HepG2 (cell line): ENCODE data around the gene DAAM1. TPM values are rescaled to one million over a fixed set of nuclear protein-coding genes. Genes with fewer than 3 reads are reported as not detected.

Experiments
- DNMT1 ChIP-seq: sonication (generic); formaldehyde crosslinking; IDR thresholded peaks from 2 replicates; pipeline ENCODE4 v1.5.1; 2020; ENCODE audit warnings: mild to moderate bottlenecking, missing genetic modification reagents
- DR1 ChIP-seq: sonication (generic); formaldehyde crosslinking; IDR thresholded peaks from 2 replicates; pipeline ENCODE4 v1.8.0; 2021; ENCODE audit warnings: mild to moderate bottlenecking, missing genetic modification reagents, inconsistent platforms
- ELF1 ChIP-seq: sonication (generic); formaldehyde crosslinking; IDR thresholded peaks from 2 replicates; pipeline ENCODE4 v1.4.0; 2020; ENCODE audit warnings: missing genetic modification reagents
- IRF2 ChIP-seq: IDR thresholded peaks from 2 replicates; pipeline ENCODE4 v1.6.1; 2018; ENCODE audit warnings: missing genetic modification reagents, missing compliant biosample characterization
- KLF13 ChIP-seq: sonication (generic); formaldehyde crosslinking; IDR thresholded peaks from 2 replicates; pipeline ENCODE4 v1.4.0; 2020; ENCODE audit warnings: mild to moderate bottlenecking, missing genetic modification reagents
- NBN ChIP-seq: fragments of 450-650 bp; conservative IDR thresholded peaks from 2 replicates; pipeline ENCODE4 v1.6.1; 2017
- PBX3 ChIP-seq: sonication (generic); formaldehyde crosslinking; IDR thresholded peaks from 2 replicates; pipeline ENCODE4 v1.8.1; 2023; ENCODE audit warnings: missing genetic modification reagents, inconsistent platforms, borderline replicate concordance
- POGZ ChIP-seq: sonication (generic); formaldehyde crosslinking; IDR thresholded peaks from 2 replicates; pipeline ENCODE4 v1.4.0; 2020; ENCODE audit warnings: mild to moderate bottlenecking, missing genetic modification reagents
- PPARG ChIP-seq: conservative IDR thresholded peaks from 2 replicates; pipeline ENCODE4 v1.6.1; 2016; ENCODE audit warnings: missing biosample characterization, missing genetic modification reagents
- SETDB1 ChIP-seq: sonication (generic); formaldehyde crosslinking; IDR thresholded peaks from 2 replicates; pipeline ENCODE4 v1.5.1; 2020; ENCODE audit warnings: missing genetic modification reagents, mild to moderate bottlenecking, borderline replicate concordance
- SOX5 ChIP-seq: IDR thresholded peaks from 2 replicates; pipeline ENCODE4 v1.6.1; 2016; ENCODE audit warnings: borderline replicate concordance
- TOE1 ChIP-seq: sonication (generic); formaldehyde crosslinking; IDR thresholded peaks from 2 replicates; pipeline ENCODE4 v1.4.0; 2020; ENCODE audit warnings: mild to moderate bottlenecking, missing genetic modification reagents
- ZNF234 ChIP-seq: sonication (generic); formaldehyde crosslinking; conservative IDR thresholded peaks from 2 replicates; pipeline ENCODE4 v1.5.1; 2020; ENCODE audit warnings: mild to moderate bottlenecking, missing genetic modification reagents
- ZNF329 ChIP-seq: sonication (generic); formaldehyde crosslinking; IDR thresholded peaks from 2 replicates; pipeline ENCODE4 v1.9.0; 2021; ENCODE audit warnings: low read depth, mild to moderate bottlenecking, missing genetic modification reagents
- ZNF335 ChIP-seq: sonication (generic); formaldehyde crosslinking; IDR thresholded peaks from 2 replicates; pipeline ENCODE4 v1.4.0; 2020; ENCODE audit warnings: missing genetic modification reagents
- ZNF484 ChIP-seq: sonication (generic); formaldehyde crosslinking; IDR thresholded peaks from 2 replicates; pipeline ENCODE4 v1.5.1; 2020; ENCODE audit warnings: mild to moderate bottlenecking, low read depth, missing genetic modification reagents, borderline replicate concordance
- ZNF543 ChIP-seq: sonication (generic); formaldehyde crosslinking; IDR thresholded peaks from 2 replicates; pipeline ENCODE4 v1.4.0; 2020; ENCODE audit warnings: mild to moderate bottlenecking, missing genetic modification reagents
- ZNF646 ChIP-seq: sonication (generic); formaldehyde crosslinking; IDR thresholded peaks from 2 replicates; pipeline ENCODE4 v1.9.0; 2021; ENCODE audit warnings: mild to moderate bottlenecking, missing genetic modification reagents
- ZNF713 ChIP-seq: sonication (generic); formaldehyde crosslinking; IDR thresholded peaks from 2 replicates; pipeline ENCODE4 v1.4.0; 2020; ENCODE audit warnings: mild to moderate bottlenecking, missing genetic modification reagents
- ZNF777 ChIP-seq: sonication (generic); formaldehyde crosslinking; IDR thresholded peaks from 2 replicates; pipeline ENCODE4 v1.4.0; 2020; ENCODE audit warnings: missing genetic modification reagents
- polyA plus RNA-seq, 8 experiments: library from polyadenylated mRNA; depleted of rRNA in 3 of 8; stranded (reverse) in 7 of 8; unstranded in 1 of 8; fragments of >200 nt; fragmentation: Illumina TruSeq in 4 of 8; extraction: Trizol in 4 of 8; gene quantifications; 2 replicates each; pipeline versions ENCODE4 v1.2.1 to v1.2.3, GENCODE V29; 2011 to 2016; ENCODE audit warnings: low read depth in 4 of 8, missing spikeins in 1 of 8, mixed read lengths in 1 of 8; ENCODE audit not compliant: insufficient read depth in 1 of 8
- total RNA-seq, 5 experiments: library from RNA; depleted of rRNA; stranded (reverse); fragments of >200 nt; fragmentation: Illumina TruSeq; extraction: Trizol; gene quantifications; 2 replicates each; pipeline ENCODE4 v1.2.3, GENCODE V29; 2016; ENCODE audit warnings: low read depth in 1 of 5
- TF ChIP-seq, protein P1 (sequence below): sonication (generic); formaldehyde crosslinking; IDR thresholded peaks from 2 replicates; pipeline ENCODE4 v1.8.1; 2023; ENCODE audit warnings: mild to moderate bottlenecking, inconsistent platforms, moderate library complexity, missing genetic modification reagents, borderline replicate concordance
- TF ChIP-seq, protein P2 (sequence below): sonication (generic); IDR thresholded peaks from 2 replicates; pipeline ENCODE4 v1.6.1; 2016; ENCODE audit warnings: low read depth, borderline replicate concordance

DAAM1 gene
- total and polyA plus RNA-seq, 2 of the 13 experiments (the other 11 are each of a cell fraction or from before 2014, with no cell fraction given), result 10.9 to 24.5 TPM

GRCh38 chr14:59262717-59263454, 74.4 kb downstream of the DAAM1 start (continued):
- TF ChIP-seq DNMT1, result no peak
- TF ChIP-seq ZNF777 (CRISPR knock-in tag), result no peak
- no peak for TF ChIP-seq ZNF484 (CRISPR knock-in tag)
- TF ChIP-seq ZNF646 (CRISPR knock-in tag), result no peak
- no peak for TF ChIP-seq ZNF335 (CRISPR knock-in tag)
- TF ChIP-seq ZNF543 (CRISPR knock-in tag), result no peak
- TF ChIP-seq PBX3 (CRISPR knock-in tag), result no peak
- TF ChIP-seq DR1 (CRISPR knock-in tag), result no peak
- no peak for TF ChIP-seq ZNF329
- TF ChIP-seq, protein P1, sequence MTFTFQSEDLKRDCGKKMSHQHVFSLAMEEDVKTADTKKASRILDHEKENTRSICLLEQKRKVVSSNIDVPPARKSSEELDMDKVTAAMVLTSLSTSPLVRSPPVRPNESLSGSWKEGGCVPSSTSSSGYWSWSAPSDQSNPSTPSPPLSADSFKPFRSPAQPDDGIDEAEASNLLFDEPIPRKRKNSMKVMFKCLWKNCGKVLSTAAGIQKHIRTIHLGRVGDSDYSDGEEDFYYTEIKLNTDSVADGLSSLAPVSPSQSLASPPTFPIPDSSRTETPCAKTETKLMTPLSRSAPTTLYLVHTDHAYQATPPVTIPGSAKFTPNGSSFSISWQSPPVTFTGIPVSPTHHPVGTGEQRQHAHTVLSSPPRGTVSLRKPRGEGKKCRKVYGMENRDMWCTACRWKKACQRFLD (CRISPR knock-in tag), result no peak
- no peak for TF ChIP-seq TOE1 (CRISPR knock-in tag)
- TF ChIP-seq ZNF713 (CRISPR knock-in tag), result no peak
- TF ChIP-seq ZNF234, result no peak
- no peak for TF ChIP-seq NBN
- 0 out of 2 replicates have a peak, but pooled peaks have one; percentile 38 for TF ChIP-seq PPARG (CRISPR knock-in tag)
- TF ChIP-seq IRF2 (CRISPR knock-in tag), result peak; percentile 91
- TF ChIP-seq POGZ (CRISPR knock-in tag), result peak; percentile 53; the same call in 1 of the 2 replicates
- TF ChIP-seq SETDB1 (CRISPR knock-in tag), result no peak
- TF ChIP-seq, protein P2, sequence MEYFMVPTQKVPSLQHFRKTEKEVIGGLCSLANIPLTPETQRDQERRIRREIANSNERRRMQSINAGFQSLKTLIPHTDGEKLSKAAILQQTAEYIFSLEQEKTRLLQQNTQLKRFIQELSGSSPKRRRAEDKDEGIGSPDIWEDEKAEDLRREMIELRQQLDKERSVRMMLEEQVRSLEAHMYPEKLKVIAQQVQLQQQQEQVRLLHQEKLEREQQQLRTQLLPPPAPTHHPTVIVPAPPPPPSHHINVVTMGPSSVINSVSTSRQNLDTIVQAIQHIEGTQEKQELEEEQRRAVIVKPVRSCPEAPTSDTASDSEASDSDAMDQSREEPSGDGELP, result no peak
- no peak for TF ChIP-seq KLF13
- TF ChIP-seq ELF1 (CRISPR knock-in tag), result no peak
- TF ChIP-seq SOX5 (CRISPR knock-in tag), result peak; percentile 87
